ENCODE measurements around the gene ATP5ME. TPM values are rescaled to one million over a fixed set of nuclear protein-coding genes. Genes with fewer than 3 reads are reported as not detected.

ATP5ME gene
- total RNA-seq, 4 donors from 2014 or later, result 24.7 to 172 (median 91.5) TPM

DNA sequence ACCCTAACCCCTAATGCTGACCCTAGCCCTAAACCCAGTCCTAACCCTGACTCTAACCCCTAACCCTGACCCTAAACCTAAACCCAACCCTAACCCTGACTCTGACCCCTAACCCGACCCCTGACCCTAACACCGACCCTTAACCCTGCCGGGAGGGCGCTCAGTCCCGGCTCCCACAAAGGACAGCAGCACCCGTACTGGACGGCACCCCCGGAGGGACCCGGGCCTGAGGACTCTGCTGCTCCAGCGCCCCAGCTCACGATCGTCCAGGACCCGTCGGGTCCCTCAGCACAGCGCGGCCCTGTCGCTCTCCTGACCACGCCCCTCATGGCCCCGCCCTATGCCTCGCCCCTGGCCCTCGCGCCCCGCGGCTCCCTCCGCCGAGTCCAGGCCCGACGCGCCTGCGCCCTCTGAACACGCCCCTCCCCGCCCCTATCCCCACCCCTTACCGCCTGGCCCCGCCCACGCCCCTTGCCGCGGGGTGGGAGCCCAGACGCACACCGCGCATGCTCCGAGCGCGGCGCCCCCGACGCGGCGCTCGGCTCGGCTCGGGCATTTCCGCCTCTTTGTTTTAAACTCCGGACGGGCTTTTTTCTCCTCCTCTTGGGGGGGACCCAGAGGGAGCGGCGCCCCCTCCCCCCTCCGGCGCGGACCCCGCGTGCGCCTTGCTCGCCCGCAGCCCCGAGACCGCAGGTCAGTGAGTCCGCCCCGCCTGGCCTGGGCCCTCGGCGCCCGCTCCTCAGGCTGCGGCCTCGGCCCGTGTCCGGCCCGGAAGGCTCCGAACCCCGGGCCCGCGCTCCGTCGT lies 31.4 kb upstream of the ATP5ME start, which contains the start of gene PCGF3:
Gene PCGF3 (plus strand): TSS at position 555 of the 805 bp plus-strand sequence. CDS start 27,849 bp downstream, outside the sequence.
- ATAC-seq, result peak; percentile 96 to 98
- Histone ChIP-seq H3K27me3 (no peaks in the 10 kb centered on the region), H3K4me1 (peaks cover 21 to 27% of the 10 kb centered on the region in 2 donors), H3K27ac (peak within 1 kb of the TSS; percentile 67 to 92 (median 84)), H3K36me3 (no peaks in the 10 kb centered on the region), H3K9me3 (no peaks in the 10 kb centered on the region), H3K4me3 (peak within 1 kb of the TSS; percentile 79 to 97 (median 87))
- intact Hi-C loops (cut with DNase I; ENCODE audit: low total_unique reads) (loop anchor here (2.0 kb wide), 2 partner anchors 17 to 75 kb away; partner anchors contain the start of gene SLC49A3), in situ Hi-C loops (cut with MboI; ENCODE audit: low sequenced_read_pairs in 4 of 4) (no loop called here)
- TF ChIP-seq, protein P1, sequence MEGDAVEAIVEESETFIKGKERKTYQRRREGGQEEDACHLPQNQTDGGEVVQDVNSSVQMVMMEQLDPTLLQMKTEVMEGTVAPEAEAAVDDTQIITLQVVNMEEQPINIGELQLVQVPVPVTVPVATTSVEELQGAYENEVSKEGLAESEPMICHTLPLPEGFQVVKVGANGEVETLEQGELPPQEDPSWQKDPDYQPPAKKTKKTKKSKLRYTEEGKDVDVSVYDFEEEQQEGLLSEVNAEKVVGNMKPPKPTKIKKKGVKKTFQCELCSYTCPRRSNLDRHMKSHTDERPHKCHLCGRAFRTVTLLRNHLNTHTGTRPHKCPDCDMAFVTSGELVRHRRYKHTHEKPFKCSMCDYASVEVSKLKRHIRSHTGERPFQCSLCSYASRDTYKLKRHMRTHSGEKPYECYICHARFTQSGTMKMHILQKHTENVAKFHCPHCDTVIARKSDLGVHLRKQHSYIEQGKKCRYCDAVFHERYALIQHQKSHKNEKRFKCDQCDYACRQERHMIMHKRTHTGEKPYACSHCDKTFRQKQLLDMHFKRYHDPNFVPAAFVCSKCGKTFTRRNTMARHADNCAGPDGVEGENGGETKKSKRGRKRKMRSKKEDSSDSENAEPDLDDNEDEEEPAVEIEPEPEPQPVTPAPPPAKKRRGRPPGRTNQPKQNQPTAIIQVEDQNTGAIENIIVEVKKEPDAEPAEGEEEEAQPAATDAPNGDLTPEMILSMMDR (IDR thresholded peaks at IDR 0.05 in 4 of 5, conservative IDR thresholded peaks at IDR 0.05 in 1 of 5), result no peak
- peak; percentile 65 to 81 for TF ChIP-seq POLR2A (IDR thresholded peaks at IDR 0.05)
- peak; percentile 95 for DNase-seq

DNA sequence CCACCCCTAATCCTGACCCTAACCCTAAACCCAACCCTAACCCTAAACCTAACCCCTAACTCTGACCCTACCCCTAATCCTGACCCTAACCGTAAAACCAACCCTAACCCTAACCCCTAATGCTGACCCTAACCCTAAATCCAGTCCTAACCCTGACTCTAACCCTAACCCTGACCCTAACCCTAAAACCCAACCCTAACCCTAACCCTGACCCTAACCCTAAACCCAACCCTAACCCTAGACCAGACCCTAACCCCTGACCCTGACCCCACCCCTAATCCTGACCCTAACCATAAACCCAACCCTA lies 30.8 kb upstream of the ATP5ME start:
- peaks cover 20 to 22% of the 10 kb centered on the region in 2 donors for H3K4me1 ChIP-seq
- H3K4me3 ChIP-seq, result peak overlapping the region; percentile 72 to 97 (median 87)
- intact Hi-C loops (cut with DNase I; ENCODE audit: low total_unique reads) (loop anchor here (2.0 kb wide), 2 partner anchors 16 to 76 kb away; partner anchors contain the start of gene SLC49A3), in situ Hi-C loops (cut with MboI; ENCODE audit: low sequenced_read_pairs in 4 of 4) (no loop called here)
- ATAC-seq (no peak), DNase-seq (no peak)
- no peaks in the 10 kb centered on the region for H3K36me3 ChIP-seq
- no peak for TF ChIP-seq POLR2A (IDR thresholded peaks at IDR 0.05)
- TF ChIP-seq, protein P1 (IDR thresholded peaks at IDR 0.05 in 4 of 5, conservative IDR thresholded peaks at IDR 0.05 in 1 of 5), result no peak
- H3K27me3 ChIP-seq, result no peaks in the 10 kb centered on the region
- H3K27ac ChIP-seq, result peak overlapping the region; percentile 41 to 92 (median 74)
- no peaks in the 10 kb centered on the region for H3K9me3 ChIP-seq

DNA sequence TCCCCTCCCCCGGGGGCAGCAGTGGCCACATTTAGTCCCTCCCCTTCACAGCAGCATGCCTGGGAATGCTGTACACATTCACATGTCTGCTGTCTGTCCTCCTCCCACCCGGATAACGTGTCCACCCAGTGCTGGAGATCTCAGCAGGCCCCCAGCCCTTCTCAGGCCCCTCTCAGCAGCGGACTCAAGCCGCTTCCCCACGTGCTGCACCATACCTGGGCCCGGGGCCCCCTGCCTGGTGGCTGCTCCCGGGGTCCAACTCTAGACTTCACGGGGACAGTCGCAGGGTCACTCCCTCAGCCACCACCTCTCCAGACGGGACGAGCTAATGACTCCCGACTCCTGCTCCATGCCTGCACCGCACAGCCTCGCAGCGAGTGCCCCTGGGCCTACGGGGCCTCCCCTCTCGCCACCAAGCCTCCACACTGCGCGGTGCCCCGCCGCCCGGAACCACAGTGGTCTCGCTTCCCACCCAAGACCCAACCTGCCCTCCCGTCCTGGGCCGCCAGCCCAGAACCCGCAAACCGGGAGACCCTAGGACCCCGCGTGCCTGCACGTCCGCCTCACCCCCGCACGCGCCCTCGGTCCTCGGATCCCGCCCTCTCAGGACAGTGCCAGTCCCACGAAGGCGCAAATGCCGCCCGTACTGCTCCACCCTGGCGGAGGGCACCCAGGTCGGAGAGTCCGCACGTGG lies 30.3 kb upstream of the ATP5ME start:
- H3K27me3 ChIP-seq, result no peaks in the 10 kb centered on the region
- no peaks in the 10 kb centered on the region for H3K9me3 ChIP-seq
- no peaks in the 10 kb centered on the region for H3K36me3 ChIP-seq
- peaks cover 18 to 22% of the 10 kb centered on the region in 2 donors for H3K4me1 ChIP-seq
- DNase-seq (no peak), ATAC-seq (no peak)
- in situ Hi-C loops (cut with MboI; ENCODE audit: low sequenced_read_pairs in 4 of 4) (no loop called here), intact Hi-C loops (cut with DNase I; ENCODE audit: low total_unique reads) (loop anchor here (2.0 kb wide), 2 partner anchors 16 to 76 kb away; partner anchors contain the start of gene SLC49A3)
- no peak overlapping the region for H3K27ac ChIP-seq
- H3K4me3 ChIP-seq, result no peak overlapping the region
- TF ChIP-seq POLR2A (IDR thresholded peaks at IDR 0.05), result no peak
- TF ChIP-seq, protein P1 (IDR thresholded peaks at IDR 0.05 in 4 of 5, conservative IDR thresholded peaks at IDR 0.05 in 1 of 5), result no peak

DNA sequence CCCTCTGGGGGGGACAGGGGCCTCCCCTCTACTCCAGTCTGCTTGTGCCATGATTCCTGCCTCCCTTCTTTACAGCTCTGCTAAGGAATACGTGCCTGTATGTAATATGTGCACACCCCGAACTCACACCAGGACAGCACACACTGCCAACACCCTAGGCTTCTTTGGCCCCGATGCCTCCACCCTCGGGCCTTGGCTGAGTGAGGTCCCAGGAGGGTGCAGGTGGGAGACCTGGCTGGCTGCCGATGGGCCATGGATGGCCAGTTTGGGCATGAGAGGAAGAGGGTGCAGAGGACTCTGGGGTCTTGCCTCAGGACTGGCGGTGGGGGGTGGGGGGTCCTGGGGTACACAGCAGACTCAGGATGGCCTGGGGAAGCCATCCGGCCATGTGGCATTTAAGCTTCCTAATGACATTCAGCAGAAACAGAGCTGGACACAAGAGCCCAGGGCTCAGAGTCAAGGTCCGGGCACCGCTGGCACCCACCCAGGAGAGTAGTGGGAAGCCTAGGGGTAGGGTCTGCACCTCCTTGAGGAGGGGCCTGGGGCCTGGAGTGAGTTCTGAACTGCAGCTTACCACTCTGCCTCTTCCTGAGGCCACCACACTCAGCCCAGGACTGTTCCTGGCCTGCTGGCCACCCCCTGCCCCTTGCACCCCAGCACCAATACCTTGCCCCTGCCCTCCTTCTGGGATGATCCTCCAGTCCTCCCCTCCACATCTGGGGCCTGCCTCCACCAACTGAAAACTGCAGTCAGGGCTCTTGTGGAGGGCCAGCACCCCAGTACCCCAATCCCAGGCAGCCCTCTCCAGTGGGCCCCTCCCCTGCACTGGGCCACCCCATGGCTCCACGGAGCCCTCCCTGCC lies 29.5 kb upstream of the ATP5ME start:
- no peak overlapping the region for H3K27ac ChIP-seq
- no peaks in the 10 kb centered on the region for H3K36me3 ChIP-seq
- DNase-seq, result no peak
- H3K27me3 ChIP-seq, result no peaks in the 10 kb centered on the region
- peaks cover 14 to 17% of the 10 kb centered on the region in 2 donors for H3K4me1 ChIP-seq
- H3K9me3 ChIP-seq, result no peaks in the 10 kb centered on the region
- H3K4me3 ChIP-seq, result no peak overlapping the region
- no peak for TF ChIP-seq POLR2A (IDR thresholded peaks at IDR 0.05)
- TF ChIP-seq, protein P1 (IDR thresholded peaks at IDR 0.05 in 4 of 5, conservative IDR thresholded peaks at IDR 0.05 in 1 of 5), result no peak
- in situ Hi-C loops (cut with MboI; ENCODE audit: low sequenced_read_pairs in 4 of 4), result no loop called here
- no peak for ATAC-seq
- intact Hi-C loops (cut with DNase I; ENCODE audit: low total_unique reads), result loop anchor here (2.0 kb wide), 2 partner anchors 15 to 77 kb away; partner anchors contain the start of gene SLC49A3

Measured in gastrocnemius medialis (tissue), 4 donors.